ENCODE measurements around the gene OPRD1. TPM values are rescaled to one million over a fixed set of nuclear protein-coding genes. Genes with fewer than 3 reads are reported as not detected.
A peak's percentile ranks its signal among the peaks of the same experiment; 100 is the strongest.

Gene OPRD1
- total RNA-seq, 4 donors from 2014 or later: not detected

DNA sequence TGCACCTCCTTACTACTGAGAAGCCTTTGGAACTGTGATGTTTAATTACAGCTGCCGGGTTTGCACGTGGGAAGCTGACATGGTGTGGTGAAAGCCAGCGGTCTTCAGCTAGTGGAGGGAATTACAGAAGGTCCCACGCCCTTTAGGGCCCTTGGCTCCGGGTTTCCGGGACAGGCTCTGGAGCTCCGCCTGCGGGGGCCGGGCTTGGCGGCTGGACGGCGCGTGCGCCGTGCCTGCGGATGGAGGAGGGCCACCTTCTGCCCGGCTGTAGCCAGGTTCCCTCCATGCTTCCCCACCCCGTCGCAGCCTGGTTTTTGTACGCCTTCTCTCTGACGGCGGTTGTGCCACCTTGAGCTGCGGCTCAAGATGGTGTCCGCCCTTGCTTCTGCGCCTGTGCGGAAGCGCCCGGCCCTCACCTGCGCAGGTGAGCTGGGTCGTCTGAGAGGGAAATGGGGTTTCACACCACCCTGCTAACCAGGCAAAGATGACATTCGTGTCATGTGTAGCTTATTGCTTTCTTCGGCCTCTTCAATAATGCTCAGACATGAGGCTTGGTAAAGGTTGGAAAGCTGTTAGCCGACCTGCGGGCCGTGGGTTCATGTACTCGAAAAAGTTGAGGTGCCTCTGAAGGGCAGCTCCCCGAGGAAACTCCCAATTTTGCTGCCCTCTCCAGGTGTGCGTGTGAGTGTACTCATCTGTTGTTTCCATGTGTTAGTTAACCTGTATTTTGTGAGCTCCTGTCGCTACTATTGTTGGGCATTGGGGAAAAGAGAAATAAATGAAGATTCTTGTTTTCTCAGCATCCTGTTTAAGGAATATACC lies 36.6 kb upstream of the OPRD1 start:
- peak; percentile 86 to 88 for DNase-seq (ENCODE audit: low spot score in 2 of 2)
- H3K9me3 ChIP-seq: no peaks in the 10 kb centered on the region
- peaks cover 12% of the 10 kb centered on the region for H3K4me1 ChIP-seq
- 11% methylated on average over 28 of the region's 39 CpGs for WGBS
- H3K4me3 ChIP-seq: peak overlapping the region; percentile 51
- H3K27me3 ChIP-seq: no peaks in the 10 kb centered on the region
- TF ChIP-seq POLR2A (IDR thresholded peaks at IDR 0.05) (no peak), POLR2AphosphoS5 (IDR thresholded peaks at IDR 0.05) (no peak), EP300 (IDR thresholded peaks at IDR 0.05) (no peak)
- TF ChIP-seq, protein P1, sequence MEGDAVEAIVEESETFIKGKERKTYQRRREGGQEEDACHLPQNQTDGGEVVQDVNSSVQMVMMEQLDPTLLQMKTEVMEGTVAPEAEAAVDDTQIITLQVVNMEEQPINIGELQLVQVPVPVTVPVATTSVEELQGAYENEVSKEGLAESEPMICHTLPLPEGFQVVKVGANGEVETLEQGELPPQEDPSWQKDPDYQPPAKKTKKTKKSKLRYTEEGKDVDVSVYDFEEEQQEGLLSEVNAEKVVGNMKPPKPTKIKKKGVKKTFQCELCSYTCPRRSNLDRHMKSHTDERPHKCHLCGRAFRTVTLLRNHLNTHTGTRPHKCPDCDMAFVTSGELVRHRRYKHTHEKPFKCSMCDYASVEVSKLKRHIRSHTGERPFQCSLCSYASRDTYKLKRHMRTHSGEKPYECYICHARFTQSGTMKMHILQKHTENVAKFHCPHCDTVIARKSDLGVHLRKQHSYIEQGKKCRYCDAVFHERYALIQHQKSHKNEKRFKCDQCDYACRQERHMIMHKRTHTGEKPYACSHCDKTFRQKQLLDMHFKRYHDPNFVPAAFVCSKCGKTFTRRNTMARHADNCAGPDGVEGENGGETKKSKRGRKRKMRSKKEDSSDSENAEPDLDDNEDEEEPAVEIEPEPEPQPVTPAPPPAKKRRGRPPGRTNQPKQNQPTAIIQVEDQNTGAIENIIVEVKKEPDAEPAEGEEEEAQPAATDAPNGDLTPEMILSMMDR (IDR thresholded peaks at IDR 0.05): no peak
- H3K36me3 ChIP-seq: peaks cover 2% of the 10 kb centered on the region
- H3K27ac ChIP-seq: peak overlapping the region; percentile 84

DNA sequence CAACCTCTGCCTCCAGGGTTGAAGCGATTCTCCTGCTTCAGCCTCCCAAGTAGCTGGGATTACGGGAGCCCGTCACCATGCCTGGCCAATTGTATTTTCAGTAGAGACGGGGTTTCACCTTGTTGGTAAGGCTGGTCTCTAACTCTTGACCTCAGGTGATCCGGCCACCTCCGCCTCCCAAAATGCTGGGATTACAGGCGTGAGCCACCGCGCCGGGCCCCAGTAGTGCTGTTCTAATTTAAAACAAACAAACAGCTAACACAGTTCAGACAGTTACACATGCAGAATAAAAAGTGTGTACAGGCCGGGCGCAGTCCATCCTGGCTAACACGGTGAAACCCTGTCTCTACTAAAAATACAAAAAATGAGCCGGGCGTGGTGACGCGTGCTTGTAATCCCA lies 35.6 kb upstream of the OPRD1 start:
- DNase-seq (ENCODE audit: low spot score in 2 of 2): no peak
- no peak for TF ChIP-seq EP300 (IDR thresholded peaks at IDR 0.05)
- TF ChIP-seq POLR2A (IDR thresholded peaks at IDR 0.05): no peak
- TF ChIP-seq POLR2AphosphoS5 (IDR thresholded peaks at IDR 0.05): no peak
- TF ChIP-seq, protein P1 (IDR thresholded peaks at IDR 0.05): no peak
- 89% methylated on average over 17 of the region's 17 CpGs for WGBS
- H3K27me3 ChIP-seq: no peaks in the 10 kb centered on the region
- H3K4me1 ChIP-seq: peaks cover 12% of the 10 kb centered on the region
- no peak overlapping the region for H3K27ac ChIP-seq
- H3K4me3 ChIP-seq: no peak overlapping the region
- H3K9me3 ChIP-seq: no peaks in the 10 kb centered on the region
- H3K36me3 ChIP-seq: no peaks in the 10 kb centered on the region

GRCh38 chr1:28778021-28778420 lies 33.9 kb upstream of the OPRD1 start:
- TF ChIP-seq POLR2A (IDR thresholded peaks at IDR 0.05) (no peak), POLR2AphosphoS5 (IDR thresholded peaks at IDR 0.05) (no peak), EP300 (IDR thresholded peaks at IDR 0.05) (no peak)
- TF ChIP-seq, protein P1 (IDR thresholded peaks at IDR 0.05): no peak
- WGBS: 93% methylated on average over 2 of the region's 2 CpGs
- H3K4me1 ChIP-seq: peaks cover 12% of the 10 kb centered on the region
- H3K36me3 ChIP-seq: no peaks in the 10 kb centered on the region
- no peak for DNase-seq (ENCODE audit: low spot score in 2 of 2)
- no peak overlapping the region for H3K4me3 ChIP-seq
- no peaks in the 10 kb centered on the region for H3K27me3 ChIP-seq
- H3K27ac ChIP-seq: no peak overlapping the region
- no peaks in the 10 kb centered on the region for H3K9me3 ChIP-seq

DNA sequence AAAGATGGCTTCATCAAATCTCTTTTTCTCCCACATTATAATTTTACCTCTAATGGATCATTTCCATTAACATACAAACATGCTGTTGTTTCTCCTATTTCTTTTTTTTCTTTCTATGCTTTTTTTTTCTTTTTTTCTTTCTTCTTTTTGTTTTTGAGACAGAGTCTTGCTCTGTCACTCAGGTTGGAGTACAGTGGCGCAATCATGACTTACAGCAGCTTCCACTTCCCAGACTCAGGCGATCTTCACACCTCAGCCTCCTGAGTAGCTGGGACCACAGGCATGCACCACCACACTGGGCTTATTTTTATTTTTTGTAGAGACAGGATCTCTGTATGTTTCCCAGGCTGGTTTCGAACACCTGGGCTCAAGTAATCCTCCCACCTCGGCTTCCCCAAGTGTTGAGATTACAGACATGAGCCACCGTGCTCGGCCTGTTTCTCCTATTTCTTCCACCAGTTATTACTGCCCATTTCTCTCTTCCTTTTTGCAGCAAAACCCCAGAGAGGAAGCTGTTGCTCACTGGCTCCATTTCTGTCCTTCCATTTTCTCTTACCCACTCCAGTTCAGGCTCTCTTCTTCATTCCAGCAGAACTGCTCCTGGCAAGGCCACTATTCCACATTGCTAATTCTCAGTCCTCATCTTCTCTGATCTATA lies 32.1 kb upstream of the OPRD1 start:
- no peak for DNase-seq (ENCODE audit: low spot score in 2 of 2)
- no peak for TF ChIP-seq EP300 (IDR thresholded peaks at IDR 0.05)
- TF ChIP-seq POLR2AphosphoS5 (IDR thresholded peaks at IDR 0.05): no peak
- TF ChIP-seq, protein P1 (IDR thresholded peaks at IDR 0.05): no peak
- TF ChIP-seq POLR2A (IDR thresholded peaks at IDR 0.05): no peak
- no peaks in the 10 kb centered on the region for H3K36me3 ChIP-seq
- peaks cover 6% of the 10 kb centered on the region for H3K4me1 ChIP-seq
- H3K4me3 ChIP-seq: no peak overlapping the region
- no peaks in the 10 kb centered on the region for H3K27me3 ChIP-seq
- H3K9me3 ChIP-seq: no peaks in the 10 kb centered on the region
- no peak overlapping the region for H3K27ac ChIP-seq
- 93% methylated on average over 6 of the region's 6 CpGs for WGBS

DNA sequence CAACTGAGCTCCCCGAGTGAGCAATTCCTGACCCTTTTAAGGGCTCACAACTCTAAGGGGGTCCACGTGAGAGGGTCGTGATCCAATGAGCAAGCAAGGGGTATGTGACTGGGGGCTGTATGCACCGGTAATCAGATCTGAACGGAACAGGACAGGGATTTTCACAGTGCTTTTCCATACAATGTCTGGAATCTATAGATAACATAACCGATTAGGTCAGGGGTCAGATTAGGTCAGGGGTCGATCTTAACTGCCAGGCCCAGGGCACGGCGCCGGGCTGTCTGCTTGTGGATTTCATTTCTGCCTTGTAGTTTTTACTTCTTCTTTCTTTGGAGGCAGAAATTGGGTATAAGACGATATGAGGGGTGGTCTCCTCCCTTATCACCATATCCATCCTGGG lies 30.7 kb upstream of the OPRD1 start:
- 82% methylated on average over 11 of the region's 11 CpGs for WGBS
- Histone ChIP-seq H3K4me3 (no peak overlapping the region), H3K27me3 (no peaks in the 10 kb centered on the region), H3K27ac (no peak overlapping the region), H3K9me3 (no peaks in the 10 kb centered on the region), H3K4me1 (peaks cover 4% of the 10 kb centered on the region), H3K36me3 (no peaks in the 10 kb centered on the region)
- DNase-seq (ENCODE audit: low spot score in 2 of 2): no peak
- no peak for TF ChIP-seq EP300 (IDR thresholded peaks at IDR 0.05)
- TF ChIP-seq POLR2A (IDR thresholded peaks at IDR 0.05): no peak
- no peak for TF ChIP-seq POLR2AphosphoS5 (IDR thresholded peaks at IDR 0.05)
- TF ChIP-seq, protein P1 (IDR thresholded peaks at IDR 0.05): no peak
